Activated CD4-positive, alpha-beta T cell treated with anti-CD3 and anti-CD28 coated beads for 48 hours (primary cell): Measurements from ENCODE around the gene TRIM50.
"Not testable (repeated sequence)": the region's sequence is repeated elsewhere in the genome, so short reads cannot be mapped to it uniquely, and the experiment has no call there.

Source experiments
- DNase-seq: peaks from one replicate; pipeline ENCODE4 v3.0.0-alpha.2; 2020

The TRIM50 gene

GRCh38 chr7:73311421-73311820 is 16.5 kb downstream of the TRIM50 start:
- DNase-seq: not testable (repeated sequence)

GRCh38 chr7:73308665-73309214 is 19.1 kb downstream of the TRIM50 start, which contains the start of gene NSUN5:
TSS of gene NSUN5 (minus strand) at chr7:73308826. CDS start at chr7:73308790, 36 bp downstream.
- peak; percentile 96 for DNase-seq

GRCh38 chr7:73308074-73308664 is 19.7 kb downstream of the TRIM50 start:
- DNase-seq: no peak

- no peak for DNase-seq
Measured at GRCh38 chr7:73307436-73307835, 20.4 kb downstream of the TRIM50 start.

GRCh38 chr7:73304612-73305387 is 23.1 kb downstream of the TRIM50 start:
- DNase-seq: not testable (repeated sequence)

- no peak for DNase-seq
Measured at GRCh38 chr7:73304071-73304470, 23.8 kb downstream of the TRIM50 start.

- no peak for DNase-seq
Measured at GRCh38 chr7:73303546-73303945, 24.3 kb downstream of the TRIM50 start.

- not testable (repeated sequence) for DNase-seq
Measured at GRCh38 chr7:73302846-73303245, 25.0 kb downstream of the TRIM50 start.

GRCh38 chr7:73301108-73301507 is 26.8 kb downstream of the TRIM50 start:
- not testable (repeated sequence) for DNase-seq

- not testable (repeated sequence) for DNase-seq
Measured at GRCh38 chr7:73299812-73300211, 28.1 kb downstream of the TRIM50 start.

- DNase-seq: not testable (repeated sequence)
Measured at GRCh38 chr7:73297706-73298105, 30.2 kb downstream of the TRIM50 start.

- not testable (repeated sequence) for DNase-seq
Measured at GRCh38 chr7:73297235-73297634, 30.6 kb downstream of the TRIM50 start.

GRCh38 chr7:73277210-73277609 is 50.7 kb downstream of the TRIM50 start:
- DNase-seq: not testable (repeated sequence)

GRCh38 chr7:73267813-73268212 is 60.1 kb downstream of the TRIM50 start:
- not testable (repeated sequence) for DNase-seq

GRCh38 chr7:73266719-73267368 is 61.0 kb downstream of the TRIM50 start:
- DNase-seq: not testable (repeated sequence)
